ENCODE measurements around the gene RABEP1. TPM values are rescaled to one million over a fixed set of nuclear protein-coding genes. Genes with fewer than 3 reads are reported as not detected.

The RABEP1 gene
- total RNA-seq, 4 donors from 2014 or later: 55.4 to 94.8 (median 87.2) TPM

DNA sequence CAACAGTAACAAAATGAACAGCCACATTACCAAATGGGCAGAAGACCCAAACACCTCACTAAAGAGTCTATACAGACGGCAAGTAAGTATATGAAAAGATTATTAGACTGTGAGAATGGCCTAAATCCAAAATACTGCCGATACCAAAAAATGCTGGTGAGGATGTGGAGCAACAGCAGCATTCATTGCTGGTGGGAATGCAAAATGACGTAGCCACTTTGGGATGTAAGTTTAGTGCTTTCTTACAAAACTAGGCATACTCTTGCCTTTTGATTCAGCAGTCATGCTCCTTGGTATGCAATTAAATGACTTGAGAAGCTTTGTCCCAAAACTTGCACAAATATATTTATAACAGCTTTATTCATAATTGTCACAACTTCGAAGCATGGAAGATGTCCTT, 43.8 kb downstream of the RABEP1 start:
- intact Hi-C loops (cut with DNase I; ENCODE audit: low total_unique reads) (no loop called here), in situ Hi-C loops (cut with MboI; ENCODE audit: low sequenced_read_pairs in 4 of 4) (no loop called here)
- DNase-seq (no peak), ATAC-seq (no peak)
- TF ChIP-seq POLR2A (IDR thresholded peaks at IDR 0.05): no peak
- no peak for TF ChIP-seq CTCF (IDR thresholded peaks at IDR 0.05 in 4 of 5, conservative IDR thresholded peaks at IDR 0.05 in 1 of 5)
- H3K36me3 ChIP-seq: peaks cover 0 to 4% of the 10 kb centered on the region in 2 donors
- no peak overlapping the region for H3K4me3 ChIP-seq
- no peaks in the 10 kb centered on the region for H3K4me1 ChIP-seq
- no peaks in the 10 kb centered on the region for H3K27me3 ChIP-seq
- H3K9me3 ChIP-seq: no peaks in the 10 kb centered on the region
- H3K27ac ChIP-seq: no peak overlapping the region

- in situ Hi-C loops (cut with MboI; ENCODE audit: low sequenced_read_pairs in 4 of 4) (no loop called here), intact Hi-C loops (cut with DNase I; ENCODE audit: low total_unique reads) (no loop called here)
- DNase-seq: no peak
- Histone ChIP-seq H3K9me3 (no peaks in the 10 kb centered on the region), H3K4me1 (no peaks in the 10 kb centered on the region), H3K36me3 (peaks cover 0 to 28% of the 10 kb centered on the region in 2 donors), H3K27me3 (no peaks in the 10 kb centered on the region), H3K27ac (peak overlapping the region in 1 of 4 donors; percentile 16), H3K4me3 (no peak overlapping the region)
- ATAC-seq: no peak
- TF ChIP-seq POLR2A (IDR thresholded peaks at IDR 0.05) (no peak), CTCF (IDR thresholded peaks at IDR 0.05 in 4 of 5, conservative IDR thresholded peaks at IDR 0.05 in 1 of 5) (no peak)
These were observed 47.9 kb downstream of the RABEP1 start for GRCh38 chr17:5329784-5330557.

GRCh38 chr17:5330981-5331380, 48.9 kb downstream of the RABEP1 start:
- no peak overlapping the region for H3K27ac ChIP-seq
- H3K27me3 ChIP-seq: no peaks in the 10 kb centered on the region
- peaks cover 0 to 28% of the 10 kb centered on the region in 2 donors for H3K36me3 ChIP-seq
- DNase-seq (no peak), ATAC-seq (no peak)
- no peaks in the 10 kb centered on the region for H3K9me3 ChIP-seq
- TF ChIP-seq POLR2A (IDR thresholded peaks at IDR 0.05) (no peak), CTCF (IDR thresholded peaks at IDR 0.05 in 4 of 5, conservative IDR thresholded peaks at IDR 0.05 in 1 of 5) (no peak)
- in situ Hi-C loops (cut with MboI; ENCODE audit: low sequenced_read_pairs in 4 of 4): no loop called here
- no peaks in the 10 kb centered on the region for H3K4me1 ChIP-seq
- no peak overlapping the region for H3K4me3 ChIP-seq
- intact Hi-C loops (cut with DNase I; ENCODE audit: low total_unique reads): no loop called here

- intact Hi-C loops (cut with DNase I; ENCODE audit: low total_unique reads): no loop called here
- in situ Hi-C loops (cut with MboI; ENCODE audit: low sequenced_read_pairs in 4 of 4): no loop called here
- no peak for TF ChIP-seq CTCF (IDR thresholded peaks at IDR 0.05 in 4 of 5, conservative IDR thresholded peaks at IDR 0.05 in 1 of 5)
- no peak for TF ChIP-seq POLR2A (IDR thresholded peaks at IDR 0.05)
- Histone ChIP-seq H3K9me3 (no peaks in the 10 kb centered on the region), H3K36me3 (peaks cover 0 to 27% of the 10 kb centered on the region in 2 donors), H3K4me3 (no peak overlapping the region), H3K4me1 (no peaks in the 10 kb centered on the region), H3K27me3 (no peaks in the 10 kb centered on the region), H3K27ac (no peak overlapping the region)
- DNase-seq (no peak), ATAC-seq (no peak)
These were observed 49.4 kb downstream of the RABEP1 start for GRCh38 chr17:5331506-5331905.

Data from gastrocnemius medialis (tissue), 4 donors.